Effector memory CD4-positive, alpha-beta T cell (primary cell): ENCODE data around the gene PCDH8.

Source experiments
- DNase-seq, 3 donors: peaks; one replicate each; pipeline ENCODE4 v3.0.0-alpha.2; 2020
- H3K27ac ChIP-seq: 2 replicates; pipeline ENCODE4 v1.7.0; 2013; ENCODE audit warnings: mild to moderate bottlenecking, low read length, moderate library complexity; ENCODE audit not compliant: insufficient read depth, poor library complexity, severe bottlenecking
- H3K27me3 ChIP-seq: replicated peaks from 2 replicates; pipeline ENCODE4 v1.7.0; 2013; ENCODE audit warnings: mild to moderate bottlenecking, low read length; ENCODE audit not compliant: insufficient read depth, control insufficient read depth, poor library complexity, severe bottlenecking
- H3K36me3 ChIP-seq: 2 replicates; pipeline ENCODE4 v1.7.0; 2013; ENCODE audit warnings: mild to moderate bottlenecking, low read length, moderate library complexity; ENCODE audit not compliant: control insufficient read depth, insufficient read depth
- H3K4me1 ChIP-seq: 2 replicates; pipeline ENCODE4 v1.7.0; 2013; ENCODE audit warnings: low read length, mild to moderate bottlenecking; ENCODE audit not compliant: control insufficient read depth, insufficient read depth, poor library complexity, severe bottlenecking
- H3K4me3 ChIP-seq: 2 replicates; pipeline ENCODE4 v1.7.0; 2013; ENCODE audit warnings: low read length, low read depth, mild to moderate bottlenecking; ENCODE audit not compliant: insufficient read depth, poor library complexity, severe bottlenecking
- H3K9me3 ChIP-seq: 2 replicates; pipeline ENCODE4 v1.7.0; 2013; ENCODE audit warnings: mild to moderate bottlenecking, low read length, moderate library complexity; ENCODE audit not compliant: control insufficient read depth

Gene PCDH8

DNA sequence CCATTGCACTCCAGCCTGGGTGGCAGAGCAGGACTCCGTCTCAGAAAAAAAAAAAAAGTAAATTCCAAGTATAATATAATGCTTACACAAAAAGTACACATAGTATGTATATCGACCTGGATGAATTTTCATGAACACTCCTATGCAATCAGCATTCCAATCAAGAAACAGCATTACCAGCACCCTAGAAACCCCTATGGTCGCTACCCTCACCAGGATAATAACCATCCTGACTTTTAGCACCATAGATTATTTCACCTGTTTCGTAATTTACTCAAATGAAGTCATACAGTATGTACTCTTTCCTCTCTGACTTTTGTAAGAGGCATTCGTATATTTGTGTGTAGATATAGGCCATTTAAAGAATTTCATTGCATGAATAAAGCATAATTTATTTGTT, 47.6 kb downstream of the PCDH8 start:
- Histone ChIP-seq H3K4me3 (no peak overlapping the region), H3K4me1 (no peaks in the 10 kb centered on the region), H3K9me3 (no peaks in the 10 kb centered on the region), H3K36me3 (no peaks in the 10 kb centered on the region), H3K27me3 (no peaks in the 10 kb centered on the region), H3K27ac (no peak overlapping the region)
- no peak for DNase-seq

GRCh38 chr13:52798770-52799430, 49.5 kb downstream of the PCDH8 start:
- Histone ChIP-seq H3K27ac (no peak overlapping the region), H3K4me3 (no peak overlapping the region), H3K4me1 (no peaks in the 10 kb centered on the region), H3K36me3 (no peaks in the 10 kb centered on the region), H3K9me3 (no peaks in the 10 kb centered on the region), H3K27me3 (no peaks in the 10 kb centered on the region)
- no peak for DNase-seq

- H3K36me3 ChIP-seq = no peaks in the 10 kb centered on the region
- H3K4me3 ChIP-seq = no peak overlapping the region
- no peaks in the 10 kb centered on the region for H3K4me1 ChIP-seq
- no peak for DNase-seq
- no peaks in the 10 kb centered on the region for H3K9me3 ChIP-seq
- H3K27me3 ChIP-seq = no peaks in the 10 kb centered on the region
- H3K27ac ChIP-seq = no peak overlapping the region
Measured at GRCh38 chr13:52797176-52797575, 51.3 kb downstream of the PCDH8 start.

GRCh38 chr13:52794589-52794988, 53.9 kb downstream of the PCDH8 start:
- H3K4me3 ChIP-seq = no peak overlapping the region
- no peaks in the 10 kb centered on the region for H3K9me3 ChIP-seq
- H3K27ac ChIP-seq = no peak overlapping the region
- H3K4me1 ChIP-seq = no peaks in the 10 kb centered on the region
- DNase-seq = no peak
- no peaks in the 10 kb centered on the region for H3K27me3 ChIP-seq
- H3K36me3 ChIP-seq = no peaks in the 10 kb centered on the region

GRCh38 chr13:52793515-52794061, 54.9 kb downstream of the PCDH8 start:
- Histone ChIP-seq H3K4me1 (no peaks in the 10 kb centered on the region), H3K9me3 (no peaks in the 10 kb centered on the region), H3K36me3 (no peaks in the 10 kb centered on the region), H3K27me3 (no peaks in the 10 kb centered on the region), H3K4me3 (no peak overlapping the region), H3K27ac (no peak overlapping the region)
- DNase-seq = no peak
